B cell (primary cell): Measurements from ENCODE around the gene EVPL. TPM values are rescaled to one million over a fixed set of nuclear protein-coding genes. Genes with fewer than 3 reads are reported as not detected.

Experiments
- ATAC-seq: fragments of 200-7000 bp; cut with Tn5 transposase; one replicate; pipeline ENCODE4 v1.10.0; 2021; ENCODE audit warnings: low read depth, mild to moderate bottlenecking, moderate number of reproducible peaks, moderate library complexity
- CTCF ChIA-PET: fragments of 350-600 bp; sonication (Branson Sonifier 250); formaldehyde crosslinking; loops from one replicate; lab custom pipeline; 2021; ENCODE audit warnings: antibody characterized with exemption, inconsistent platforms; lab: Charles Lee
- POLR2A ChIA-PET: fragments of 350-600 bp; sonication (Branson Sonifier 250); formaldehyde crosslinking; loops from one replicate; lab custom pipeline; 2021; ENCODE audit warnings: antibody characterized with exemption; lab: Charles Lee
- DNase-seq: peaks from one replicate; pipeline ENCODE4 v3.0.0; 2013
- H2AFZ ChIP-seq: 2 replicates; pipeline ENCODE4 v1.6.1; 2012; ENCODE audit warnings: mild to moderate bottlenecking, low read depth, low read length; ENCODE audit not compliant: insufficient read depth, poor library complexity, severe bottlenecking
- H3K27ac ChIP-seq, 2 donors: 1 replicate in 1 of 2; 2 replicates in 1 of 2; pipeline ENCODE4 v1.5.1; 2012 to 2013; ENCODE audit warnings: low read length in 2 of 2, mild to moderate bottlenecking in 2 of 2, moderate library complexity in 1 of 2
- H3K27me3 ChIP-seq, 4 experiments: fragments of 200-600 bp in 1 of 4; sonication (generic) in 1 of 4; replicated peaks in 1 of 4; 1 replicate in 2 of 4; 2 replicates in 2 of 4; pipeline versions ENCODE4 v1.6.1 to v1.7.0; 2013 to 2016; ENCODE audit warnings: low read length in 3 of 4, mild to moderate bottlenecking in 2 of 4, mixed read lengths in 1 of 4, moderate library complexity in 1 of 4; ENCODE audit not compliant: insufficient read depth in 4 of 4, control insufficient read depth in 3 of 4; ENCODE audit errors: control extremely low read depth in 1 of 4
- H3K36me3 ChIP-seq, 2 experiments: replicated peaks in 1 of 2; 1 replicate in 1 of 2; 2 replicates in 1 of 2; pipeline versions ENCODE4 v1.6.1 to v1.7.1; 2013; ENCODE audit warnings: low read length in 1 of 2; ENCODE audit not compliant: insufficient read depth in 2 of 2, control insufficient read depth in 1 of 2; ENCODE audit errors: control extremely low read depth in 1 of 2, extremely low read depth in 1 of 2
- H3K4me1 ChIP-seq, 2 donors: fragments of 200-600 bp in 1 of 2; sonication (generic) in 1 of 2; 1 replicate in 1 of 2; 2 replicates in 1 of 2; pipeline versions ENCODE4 v1.5.1 to v1.6.1; 2013 to 2017; ENCODE audit warnings: low read length in 2 of 2; ENCODE audit not compliant: control insufficient read depth in 2 of 2, insufficient read depth in 2 of 2
- H3K4me2 ChIP-seq: replicated peaks from 2 replicates; pipeline ENCODE3; 2012; ENCODE audit warnings: mild to moderate bottlenecking, low read depth, low read length; ENCODE audit not compliant: poor library complexity, severe bottlenecking
- H3K4me3 ChIP-seq, 5 experiments: fragments of 200-600 bp in 1 of 5; sonication (generic) in 1 of 5; 1 replicate in 3 of 5; 2 replicates in 2 of 5; pipeline versions ENCODE4 v1.5.1 to v1.7.0; 2011 to 2016; ENCODE audit warnings: low read length in 4 of 5, mild to moderate bottlenecking in 4 of 5, low read depth in 2 of 5, control low read depth in 1 of 5, moderate library complexity in 1 of 5; ENCODE audit not compliant: insufficient read depth in 1 of 5; ENCODE audit errors: control extremely low read depth in 1 of 5, extremely low read depth in 1 of 5
- H3K79me2 ChIP-seq: fragments of 200-600 bp; sonication (generic); one replicate; pipeline ENCODE4 v1.6.0; 2016; ENCODE audit warnings: low read length; ENCODE audit not compliant: control insufficient read depth, insufficient read depth
- H3K9ac ChIP-seq: fragments of 200-600 bp; sonication (generic); 2 replicates; pipeline ENCODE4 v1.6.1; 2017; ENCODE audit warnings: mild to moderate bottlenecking, low read length, moderate library complexity
- H3K9me3 ChIP-seq, 3 donors: one replicate each; pipeline versions ENCODE4 v1.6.1 to v1.7.1; 2013; ENCODE audit warnings: low read length in 2 of 3; ENCODE audit not compliant: control insufficient read depth in 2 of 3, insufficient read depth in 1 of 3; ENCODE audit errors: control extremely low read depth in 1 of 3
- H4K20me1 ChIP-seq: 2 replicates; pipeline ENCODE4 v1.6.0; 2012; ENCODE audit warnings: mild to moderate bottlenecking, low read length; ENCODE audit not compliant: insufficient read depth, control insufficient read depth, poor library complexity, severe bottlenecking
- H3K27ac Mint-ChIP-seq: one replicate; pipeline ENCODE4 v1.8.0; 2021; ENCODE audit warnings: mixed read lengths
- H3K27me3 Mint-ChIP-seq: one replicate; pipeline ENCODE4 v1.8.0; 2021; ENCODE audit warnings: mixed read lengths
- H3K4me1 Mint-ChIP-seq: one replicate; pipeline ENCODE4 v1.8.0; 2021; ENCODE audit warnings: mixed read lengths
- H3K4me3 Mint-ChIP-seq: one replicate; pipeline ENCODE4 v1.8.0; 2021; ENCODE audit warnings: mixed read lengths
- H3K9me3 Mint-ChIP-seq: one replicate; pipeline ENCODE4 v1.8.0; 2022; ENCODE audit warnings: mixed read lengths; ENCODE audit not compliant: insufficient read depth
- CTCF ChIP-seq: fragments of 200-600 bp; IDR thresholded peaks from one replicate; pipeline ENCODE4 v1.8.0; 2022; ENCODE audit warnings: antibody characterized with exemption, mild to moderate bottlenecking
- EZH2 ChIP-seq: IDR thresholded peaks from 2 replicates; pipeline ENCODE4 v1.6.1; 2012; ENCODE audit warnings: borderline replicate concordance, low read depth, mild to moderate bottlenecking, moderate library complexity, low read length; ENCODE audit not compliant: insufficient read depth, poor library complexity, severe bottlenecking
- WGBS: methylation state at CpG from one replicate; pipeline ENCODE4 v1.1.5; 2013; ENCODE audit warnings: missing lambda C conversion rate; ENCODE audit not compliant: insufficient coverage; 5-methylcytosine and 5-hydroxymethylcytosine counted together
- intact Hi-C: fragments of 100-400 bp; cut with micrococcal nuclease; formaldehyde crosslinking; loops from one replicate; pipeline ENCODE4 v1.10.0; 2022
- polyA plus RNA-seq: library from polyadenylated mRNA; depleted of rRNA; stranded (reverse); fragments of >200 nt; gene quantifications from 2 replicates; pipeline ENCODE4 v1.2.3, GENCODE V29; 2012
- total RNA-seq, 2 donors: library from RNA; stranded (reverse); fragments of 120-200 nt in 1 of 2; gene quantifications; 1 replicate in 1 of 2; 2 replicates in 1 of 2; pipeline versions ENCODE4 v1.2.3 to v1.2.4, GENCODE V29; 2013 to 2022

The EVPL gene
- total and polyA plus RNA-seq, 2 donors (not counting 1 experiment from before 2014, with no cell fraction given), result not detected

- peaks cover 1% of the 10 kb centered on the region for H4K20me1 ChIP-seq
- no peak within 1 kb of the TSS for H3K27ac ChIP-seq
- H3K36me3 ChIP-seq, result no peaks in the 10 kb centered on the region
- peaks cover 0 to 21% (median 0%) of the 10 kb centered on the region in 3 donors for H3K9me3 ChIP-seq
- peak within 1 kb of the TSS in 4 of 5 experiments; percentile 2 to 18 (median 8) for H3K4me3 ChIP-seq
- peaks cover 36% of the 10 kb centered on the region for H3K79me2 ChIP-seq
- H3K4me3 Mint-ChIP-seq, result peak within 1 kb of the TSS; percentile 85
- CTCF ChIA-PET, result no interaction called here
- no peaks in the 10 kb centered on the region for H3K9me3 Mint-ChIP-seq
- peak within 1 kb of the TSS; percentile 14 for H3K9ac ChIP-seq
- peaks cover 31% of the 10 kb centered on the region for H3K27me3 Mint-ChIP-seq
- intact Hi-C loops, result no loop called here
- 7% methylated on average over 91 of the region's 92 CpGs for WGBS
- ATAC-seq (no peak), DNase-seq (peak; percentile 71)
- H3K4me1 ChIP-seq, result peaks cover 59 to 65% of the 10 kb centered on the region in 2 donors
- H3K27me3 ChIP-seq, result peaks cover 0 to 63% (median 44%) of the 10 kb centered on the region in 4 experiments
- POLR2A ChIA-PET, result interaction anchor here (0.6 kb wide), 1 partner anchor 30 kb away, joined by 4 read pairs; no protein-coding TSS in a partner anchor
- H3K4me1 Mint-ChIP-seq, result peaks cover 64% of the 10 kb centered on the region
- H3K27ac Mint-ChIP-seq, result peak within 1 kb of the TSS; percentile 59
- TF ChIP-seq CTCF, result no peak
- TF ChIP-seq EZH2, result no peak
- peak within 1 kb of the TSS; percentile 63 for H3K4me2 ChIP-seq
- H2AFZ ChIP-seq, result peak within 1 kb of the TSS; percentile 59
These were observed 47.6 kb upstream of the EVPL start, which contains the start of gene GALR2 for GRCh38 chr17:76074390-76075363. GALR2 (plus strand) TSS chr17:76074781; CDS start chr17:76074884, 103 bp downstream.
